Amniotic epithelial cell (primary cell): ENCODE results near the gene AOC2.
"Not testable (repeated sequence)": the region's sequence is repeated elsewhere in the genome, so short reads cannot be mapped to it uniquely, and the experiment has no call there.

ENCODE experiments used
- DNase-seq: peaks from one replicate; pipeline ENCODE4 v3.0.0-alpha.2; 2010; ENCODE audit warnings: low read depth

AOC2 gene

GRCh38 chr17:42855048-42855596 lies 10.7 kb downstream of the AOC2 start:
- DNase-seq: no peak

GRCh38 chr17:42856093-42856492 lies 11.7 kb downstream of the AOC2 start:
- DNase-seq: not testable (repeated sequence)

DNA sequence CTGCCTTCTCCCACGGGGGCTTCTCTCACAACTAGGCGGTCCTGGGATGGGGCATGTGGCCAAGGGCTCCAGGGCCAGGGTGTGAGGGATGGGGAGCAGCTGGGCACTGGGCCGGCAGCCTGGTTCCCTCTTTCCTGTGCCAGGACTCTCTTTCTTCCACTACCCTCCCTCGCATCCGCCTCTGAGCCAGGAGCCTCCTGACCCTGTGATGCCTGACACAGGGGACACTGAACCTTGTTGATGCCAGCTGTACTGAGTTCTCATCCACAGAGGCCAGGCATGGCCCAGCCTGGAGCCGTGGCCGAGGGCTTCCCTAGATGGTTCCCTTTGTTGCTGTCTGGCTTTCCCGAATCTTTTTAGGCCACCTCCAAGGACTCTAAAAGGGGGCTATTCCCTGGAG lies 12.1 kb downstream of the AOC2 start:
- not testable (repeated sequence) for DNase-seq

DNA sequence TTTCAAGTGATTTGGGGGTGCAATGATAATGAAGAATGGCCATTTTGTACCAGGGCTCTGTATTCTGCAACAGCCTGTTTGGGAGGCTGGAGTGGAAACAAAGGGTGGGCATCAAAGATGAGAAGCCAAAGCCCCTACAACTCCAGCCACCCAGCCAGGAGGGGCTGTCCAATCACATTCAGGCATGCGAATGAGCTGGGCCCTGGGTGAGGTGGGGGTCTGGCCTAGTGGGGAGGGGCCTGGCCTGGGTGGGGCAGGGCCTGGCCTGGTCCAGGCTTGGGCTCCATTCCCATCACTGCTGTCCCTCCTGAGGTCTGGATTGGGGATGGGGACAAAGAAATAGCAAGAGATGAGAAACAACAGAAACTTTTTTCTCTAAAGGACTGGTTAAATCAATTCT lies 13.0 kb downstream of the AOC2 start:
- DNase-seq: no peak

- no peak for DNase-seq
Measured at GRCh38 chr17:42865638-42866094, 21.3 kb downstream of the AOC2 start.

- DNase-seq: no peak
Measured at GRCh38 chr17:42866216-42866615, 21.8 kb downstream of the AOC2 start.

- no peak for DNase-seq
Measured at GRCh38 chr17:42866631-42867575, 22.5 kb downstream of the AOC2 start.

DNA sequence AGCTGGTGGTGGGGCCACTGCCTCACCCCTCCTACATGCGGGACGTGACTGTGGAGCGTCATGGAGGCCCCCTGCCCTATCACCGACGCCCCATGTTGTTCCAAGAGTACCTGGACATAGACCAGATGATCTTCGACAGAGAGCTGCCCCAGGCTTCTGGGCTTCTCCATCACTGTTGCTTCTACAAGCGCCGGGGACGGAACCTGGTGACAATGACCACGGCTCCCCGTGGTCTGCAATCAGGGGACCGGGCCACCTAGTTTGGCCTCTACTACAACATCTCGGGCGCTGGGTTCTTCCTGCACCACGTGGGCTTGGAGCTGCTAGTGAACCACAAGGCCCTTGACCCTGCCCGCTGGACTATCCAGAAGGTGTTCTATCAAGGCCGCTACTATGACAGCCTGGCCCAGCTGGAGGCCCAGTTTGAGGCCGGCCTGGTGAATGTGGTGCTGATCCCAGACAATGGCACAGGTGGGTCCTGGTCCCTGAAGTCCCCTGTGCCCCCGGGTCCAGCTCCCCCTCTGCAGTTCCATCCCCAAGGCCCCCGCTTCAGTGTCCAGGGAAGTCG lies 23.4 kb downstream of the AOC2 start:
- not testable (repeated sequence) for DNase-seq

DNA sequence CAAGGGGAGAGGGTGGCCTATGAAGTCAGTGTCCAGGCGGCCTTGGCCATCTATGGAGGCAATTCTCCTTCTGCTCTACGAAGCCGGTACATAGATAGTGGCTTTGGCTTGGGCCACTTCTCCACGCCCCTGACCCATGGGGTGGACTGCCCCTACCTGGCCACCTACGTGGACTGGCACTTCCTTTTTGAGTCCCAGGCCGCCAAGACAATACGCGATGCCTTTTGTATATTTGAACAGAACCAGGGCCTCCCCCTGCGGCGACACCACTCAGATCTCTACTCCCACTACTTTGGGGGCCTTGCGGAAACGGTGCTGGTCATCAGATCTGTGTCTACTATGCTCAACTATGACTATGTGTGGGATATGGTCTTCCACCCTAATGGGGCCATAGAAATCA lies 24.0 kb downstream of the AOC2 start:
- DNase-seq: no peak

- no peak for DNase-seq
Measured at GRCh38 chr17:42871647-42872046, 27.3 kb downstream of the AOC2 start.

DNA sequence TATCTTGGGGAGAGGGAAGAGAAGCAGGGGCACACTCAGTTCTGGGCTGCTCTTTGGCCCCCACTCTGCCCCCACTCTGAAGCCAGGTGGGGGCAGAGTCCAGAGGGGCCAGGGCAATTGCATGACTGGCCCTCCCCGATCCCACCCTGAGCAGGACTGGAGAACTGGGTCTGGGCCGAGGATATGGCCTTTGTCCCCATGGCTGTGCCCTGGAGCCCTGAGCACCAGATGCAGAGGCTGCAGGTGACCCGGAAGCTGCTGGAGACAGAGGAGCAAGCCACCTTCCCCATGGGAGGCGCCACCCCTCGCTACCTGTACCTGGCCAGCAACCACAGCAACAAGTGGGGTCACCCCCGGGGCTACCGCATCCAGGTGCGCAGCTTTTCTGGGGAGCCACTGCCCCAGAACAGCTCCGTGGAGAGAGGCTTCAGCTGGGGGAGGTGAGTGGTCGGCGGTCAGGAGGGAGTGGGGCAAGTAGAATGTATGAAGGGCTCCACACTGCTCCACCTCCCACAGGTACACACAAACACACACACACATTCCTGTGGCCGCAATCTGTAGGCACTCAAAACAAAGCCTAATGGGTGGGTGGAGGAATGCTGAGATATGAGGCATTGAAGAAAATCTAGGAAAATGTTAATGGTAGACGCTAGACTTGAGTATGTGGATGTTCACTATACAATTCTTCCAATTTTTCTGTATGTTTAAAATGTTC lies 28.0 kb downstream of the AOC2 start:
- peak; percentile 48 for DNase-seq

DNA sequence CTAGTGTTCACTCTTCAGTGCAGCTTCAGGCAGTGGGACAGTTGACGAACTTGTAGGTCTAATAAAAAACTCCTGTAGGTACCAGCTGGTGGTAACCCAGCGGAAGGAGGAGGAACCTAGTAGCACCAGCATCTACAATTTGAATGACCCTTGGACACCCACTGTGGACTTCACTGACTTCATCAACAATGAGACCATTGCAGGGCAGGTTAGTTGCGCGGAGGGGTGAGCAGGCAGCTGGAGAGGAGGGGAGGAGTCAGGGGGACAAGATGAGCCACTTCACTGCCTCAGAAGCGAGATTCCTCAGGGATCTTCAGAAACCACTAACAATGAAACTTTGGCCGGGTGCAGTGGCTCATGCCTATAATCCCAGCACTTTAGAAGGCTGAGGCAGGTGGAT lies 28.9 kb downstream of the AOC2 start:
- DNase-seq: no peak

DNA sequence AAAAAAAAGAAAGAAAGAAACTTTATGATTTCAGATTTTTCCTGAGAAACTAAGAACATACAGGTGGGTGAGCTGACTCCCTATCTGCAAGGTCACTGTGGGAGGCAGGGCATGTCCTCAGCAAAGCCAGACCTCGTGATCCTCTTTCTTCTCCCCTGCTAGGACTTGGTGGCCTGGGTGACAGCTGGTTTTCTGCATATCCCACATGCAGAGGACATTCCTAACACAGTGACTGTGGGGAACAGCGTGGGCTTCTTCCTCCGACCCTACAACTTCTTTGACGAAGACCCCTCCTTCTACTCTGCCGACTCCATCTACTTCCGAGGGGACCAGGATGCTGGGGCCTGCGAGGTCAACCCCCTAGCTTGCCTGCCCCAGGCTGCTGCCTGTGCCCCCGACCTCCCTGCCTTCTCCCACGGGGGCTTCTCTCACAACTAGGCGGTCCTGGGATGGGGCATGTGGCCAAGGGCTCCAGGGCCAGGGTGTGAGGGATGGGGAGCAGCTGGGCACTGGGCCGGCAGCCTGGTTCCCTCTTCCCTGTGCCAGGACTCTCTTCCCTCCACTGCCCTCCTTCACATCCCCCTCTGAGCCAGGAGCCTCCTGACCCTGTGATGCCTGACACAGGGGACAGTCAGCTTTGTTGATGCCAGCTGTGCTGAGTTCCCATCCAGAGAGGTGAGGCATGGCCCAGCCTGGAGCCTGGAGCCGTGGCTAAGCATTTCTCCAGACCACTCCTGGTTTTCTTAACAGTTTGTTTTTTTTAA lies 29.7 kb downstream of the AOC2 start:
- not testable (repeated sequence) for DNase-seq

DNA sequence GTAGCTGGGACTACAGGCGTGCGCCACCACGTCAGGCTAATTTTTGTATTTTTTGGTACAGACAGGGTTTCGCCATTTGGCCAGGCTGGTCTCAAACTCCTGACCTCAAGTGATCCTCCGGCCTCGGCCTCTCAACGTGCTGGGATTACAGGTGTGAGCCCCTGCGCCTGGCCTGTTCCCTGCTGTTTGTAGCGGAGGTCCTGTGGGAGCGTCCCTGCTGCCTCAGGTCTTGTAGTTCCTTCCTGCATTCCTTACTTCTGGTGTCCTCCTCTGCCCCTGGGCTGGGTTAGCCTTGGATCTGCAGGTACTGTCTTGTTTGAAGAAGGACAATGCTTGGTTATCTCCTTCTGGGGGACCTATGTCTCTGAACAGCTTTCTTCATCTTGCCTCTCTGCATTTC lies 32.7 kb downstream of the AOC2 start:
- no peak for DNase-seq

DNA sequence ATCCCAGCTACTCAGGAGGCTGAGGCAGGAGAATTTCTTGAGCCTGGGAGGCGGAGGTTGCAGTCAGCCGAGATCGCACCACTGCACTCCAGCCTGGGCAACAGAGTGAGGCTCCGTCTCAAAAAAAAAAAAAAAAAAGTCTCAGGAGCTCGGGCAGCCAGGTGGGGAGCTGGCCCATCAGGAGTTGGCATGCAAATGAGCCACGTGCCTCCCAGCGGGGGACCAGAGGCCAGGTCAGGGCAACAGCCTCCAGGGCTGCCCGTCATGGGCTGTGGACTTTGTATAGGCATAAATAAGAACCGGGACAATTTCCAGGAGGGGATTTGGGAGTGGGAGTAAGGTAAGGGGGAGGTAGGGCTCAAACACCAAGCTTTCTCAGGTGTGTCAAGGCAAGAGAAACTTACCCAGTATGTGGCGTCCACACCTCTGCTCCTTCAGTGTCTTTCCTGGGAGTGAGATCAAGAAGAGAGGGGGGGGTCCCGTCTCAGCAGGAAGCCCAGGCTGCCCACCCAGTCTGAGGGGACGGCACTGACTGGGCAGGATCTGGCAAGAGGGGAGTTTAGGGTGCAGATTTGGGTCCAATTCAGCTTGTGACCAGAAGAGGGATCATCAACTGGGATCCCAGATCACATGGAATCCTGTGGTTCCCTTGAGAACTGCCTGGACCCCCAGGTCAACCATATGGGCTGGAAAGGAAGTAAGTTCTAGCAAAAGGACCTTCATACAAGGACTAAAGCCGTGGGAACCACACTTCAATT lies 33.9 kb downstream of the AOC2 start:
- DNase-seq: no peak

DNA sequence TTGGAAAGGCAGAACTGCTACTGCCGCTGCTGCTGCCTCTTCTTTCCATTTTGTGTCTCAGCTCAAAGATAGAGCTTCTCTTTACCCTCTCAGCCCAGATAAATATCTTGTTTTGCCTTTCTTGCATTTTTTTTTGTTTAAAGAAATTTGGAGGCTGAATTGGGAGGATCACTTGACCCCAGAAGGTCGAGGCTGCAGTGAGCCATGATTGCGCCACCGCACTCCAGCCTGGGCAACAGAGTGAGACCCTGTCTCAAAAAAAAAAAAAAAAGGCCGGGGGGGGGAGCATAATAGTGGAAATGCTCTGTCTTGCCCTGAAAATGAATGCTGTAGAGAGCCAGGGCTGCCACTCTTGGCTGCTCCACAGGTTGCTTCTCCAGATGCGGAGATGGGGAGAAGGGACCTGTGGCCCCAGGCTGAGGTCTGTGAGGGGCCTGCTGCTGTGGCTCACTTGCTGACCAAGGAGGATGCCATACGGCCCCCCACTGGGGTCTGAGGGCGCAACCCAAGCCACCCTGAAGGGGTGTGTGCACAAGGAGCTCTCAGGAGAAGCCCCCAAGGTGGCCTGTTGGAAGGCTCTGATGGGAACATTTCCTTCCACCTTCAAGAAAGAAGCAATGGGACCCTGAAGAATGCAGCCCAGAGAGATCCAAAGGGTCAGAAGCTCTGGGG lies 34.7 kb downstream of the AOC2 start:
- no peak for DNase-seq

DNA sequence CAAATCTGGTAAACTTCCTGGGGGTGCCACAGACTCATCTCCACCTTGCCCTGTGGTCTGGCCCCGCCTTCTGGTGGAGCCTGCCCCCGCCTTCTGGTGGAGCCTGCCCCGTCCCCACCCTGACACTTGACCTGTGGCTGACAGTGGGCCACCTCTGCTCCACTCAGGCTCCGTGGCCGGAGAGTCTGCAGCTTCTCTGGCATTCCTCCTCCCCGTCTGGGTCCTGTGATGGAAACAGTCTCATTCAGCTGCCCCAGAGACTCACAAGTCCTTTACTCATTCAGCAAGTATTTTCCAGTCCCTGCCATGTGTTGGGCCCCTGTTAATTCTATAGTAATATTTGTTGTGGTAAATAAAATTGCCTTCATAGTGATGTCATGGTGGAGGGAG lies 35.2 kb downstream of the AOC2 start:
- peak; percentile 22 for DNase-seq

- no peak for DNase-seq
Measured at GRCh38 chr17:42880776-42881310, 36.5 kb downstream of the AOC2 start.

GRCh38 chr17:42881706-42882105 lies 37.3 kb downstream of the AOC2 start:
- not testable (repeated sequence) for DNase-seq

DNA sequence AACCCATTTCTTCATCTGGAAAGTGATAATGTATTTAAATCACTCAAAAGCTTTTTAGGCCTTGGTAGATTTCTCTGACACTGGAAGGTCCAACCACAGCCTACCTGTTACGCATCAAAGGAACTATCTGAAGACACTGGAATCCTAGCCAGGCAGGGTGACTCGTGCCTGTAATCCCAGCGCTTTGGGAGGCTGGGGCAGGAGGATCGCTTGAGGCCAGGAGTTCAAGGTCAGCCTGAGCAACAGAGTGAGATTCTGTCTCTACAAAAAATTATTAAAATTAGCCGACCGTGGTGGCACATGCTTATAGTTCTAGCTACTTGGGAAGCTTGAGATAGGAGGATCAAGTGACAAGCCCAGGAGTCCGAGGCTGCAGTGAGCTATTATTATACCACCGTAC lies 37.8 kb downstream of the AOC2 start:
- no peak for DNase-seq
